Airway epithelial cell (primary cell): ENCODE results near the gene SLC22A16. TPM values are rescaled to one million over a fixed set of nuclear protein-coding genes. Genes with fewer than 3 reads are reported as not detected.

Experiments
- total RNA-seq: library from RNA; depleted of rRNA; stranded (reverse); fragments of >200 nt; gene quantifications from 2 replicates; pipeline ENCODE4 v1.2.3, GENCODE V29; 2015

SLC22A16 gene, protein sequence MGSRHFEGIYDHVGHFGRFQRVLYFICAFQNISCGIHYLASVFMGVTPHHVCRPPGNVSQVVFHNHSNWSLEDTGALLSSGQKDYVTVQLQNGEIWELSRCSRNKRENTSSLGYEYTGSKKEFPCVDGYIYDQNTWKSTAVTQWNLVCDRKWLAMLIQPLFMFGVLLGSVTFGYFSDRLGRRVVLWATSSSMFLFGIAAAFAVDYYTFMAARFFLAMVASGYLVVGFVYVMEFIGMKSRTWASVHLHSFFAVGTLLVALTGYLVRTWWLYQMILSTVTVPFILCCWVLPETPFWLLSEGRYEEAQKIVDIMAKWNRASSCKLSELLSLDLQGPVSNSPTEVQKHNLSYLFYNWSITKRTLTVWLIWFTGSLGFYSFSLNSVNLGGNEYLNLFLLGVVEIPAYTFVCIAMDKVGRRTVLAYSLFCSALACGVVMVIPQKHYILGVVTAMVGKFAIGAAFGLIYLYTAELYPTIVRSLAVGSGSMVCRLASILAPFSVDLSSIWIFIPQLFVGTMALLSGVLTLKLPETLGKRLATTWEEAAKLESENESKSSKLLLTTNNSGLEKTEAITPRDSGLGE
- total RNA-seq: not detected in 2 replicates

DNA sequence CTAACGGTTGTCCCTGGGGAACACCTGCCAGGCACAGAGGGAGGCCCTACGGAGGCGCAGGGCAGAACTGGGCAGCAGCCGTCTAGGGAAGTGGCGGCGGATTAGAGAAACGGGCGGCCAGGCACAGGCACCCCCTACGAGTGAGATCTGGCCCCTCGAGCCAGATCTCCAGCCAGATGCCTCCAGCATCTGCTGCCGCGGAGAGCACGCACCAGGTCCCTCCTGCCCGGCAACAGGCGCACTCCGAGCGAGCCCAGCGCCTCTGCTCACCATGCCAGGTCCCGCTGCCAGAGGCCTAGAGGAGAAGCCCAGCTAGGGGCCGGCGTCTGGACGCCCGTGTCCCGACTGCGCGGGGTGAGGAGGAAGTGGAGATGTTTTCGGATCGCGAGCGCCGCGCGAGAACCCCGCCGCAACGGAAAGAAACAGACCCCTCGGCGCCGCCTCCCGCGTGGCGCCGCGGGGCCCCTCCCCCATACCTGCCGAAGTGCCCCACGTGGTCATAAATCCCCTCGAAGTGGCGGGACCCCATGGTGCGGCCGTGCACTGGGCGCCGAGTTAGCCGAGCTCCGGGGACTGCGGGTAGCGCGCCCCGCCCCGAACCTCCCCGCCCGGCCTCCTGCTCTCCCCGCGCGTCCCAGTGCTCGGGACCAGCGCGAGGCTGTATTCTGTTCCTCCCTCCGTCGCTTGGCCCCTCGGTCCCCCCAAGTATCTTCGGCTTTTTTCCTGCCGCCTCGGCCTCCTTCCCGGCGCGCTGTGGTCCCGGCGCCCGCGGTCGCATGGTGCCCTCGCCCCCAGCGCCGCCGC lies at the start of gene SLC22A16:
SLC22A16 (minus strand) TSS at position 568 of the 804 bp plus-strand sequence; CDS start at position 529, 39 bp downstream.

DNA sequence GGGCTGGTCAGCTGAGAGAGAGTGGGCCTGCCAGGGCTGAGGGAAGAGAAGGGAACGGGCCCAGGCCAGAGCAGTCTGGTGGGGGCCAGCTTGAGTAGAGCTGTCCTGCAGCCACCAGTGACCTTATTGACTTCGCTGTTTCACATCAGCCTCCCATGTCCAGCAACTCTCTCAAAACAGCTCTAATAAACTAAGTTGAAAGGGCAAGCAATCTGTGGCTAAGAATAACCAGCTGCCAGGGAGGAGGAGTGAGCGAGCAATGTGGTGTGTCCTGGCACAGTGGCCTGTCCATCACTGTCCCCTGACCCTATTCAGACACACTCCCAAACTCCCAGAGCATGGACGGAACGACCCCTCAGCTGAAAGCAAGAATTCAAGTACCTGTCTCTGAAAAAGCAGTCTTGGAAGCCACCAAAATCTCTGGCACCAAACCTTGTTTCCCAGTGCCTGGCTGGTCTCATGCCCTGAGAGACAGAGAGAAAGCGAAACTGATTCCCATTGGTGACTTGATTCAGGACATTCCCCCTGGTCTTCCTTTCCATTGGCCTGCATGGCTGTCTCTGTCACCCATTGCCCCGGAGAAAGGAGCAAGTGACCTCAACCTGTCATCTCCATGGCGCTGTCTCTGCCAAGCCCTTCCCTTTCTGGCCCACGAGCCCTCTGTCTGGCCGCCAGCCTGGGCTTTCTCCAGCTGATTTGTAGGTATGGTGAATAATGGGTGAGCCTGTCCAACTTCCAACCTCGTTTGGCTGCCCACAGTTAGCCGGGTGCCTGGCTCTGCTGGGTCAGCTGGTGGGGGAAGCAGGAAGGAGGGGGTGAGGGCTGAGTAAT lies 61.1 kb downstream of the SLC22A16 start, which contains the start of gene DDO:
DDO (minus strand) TSS at position 490 of the 831 bp plus-strand sequence. CDS start 2,113 bp downstream, outside the sequence.

Other genes with a start within 250 kb of the SLC22A16 start
- not detected in 2 replicates for gene METTL24, start 118.3 kb downstream of the SLC22A16 start, total RNA-seq
- not detected in 2 replicates for gene DDO, start 61.0 kb downstream of the SLC22A16 start, total RNA-seq